ENCODE data around the gene SLC43A3.

Gene SLC43A3

GRCh38 chr11:57360991-57361390 lies 65.9 kb downstream of the SLC43A3 start:
- TF ChIP-seq CTCF (IDR thresholded peaks at IDR 0.05; ENCODE audit: insufficient read depth, missing control alignments), result no peak
- FAIRE-seq, result no peak
- DNase-seq (ENCODE audit: insufficient read length, low spot score), result no peak

DNA sequence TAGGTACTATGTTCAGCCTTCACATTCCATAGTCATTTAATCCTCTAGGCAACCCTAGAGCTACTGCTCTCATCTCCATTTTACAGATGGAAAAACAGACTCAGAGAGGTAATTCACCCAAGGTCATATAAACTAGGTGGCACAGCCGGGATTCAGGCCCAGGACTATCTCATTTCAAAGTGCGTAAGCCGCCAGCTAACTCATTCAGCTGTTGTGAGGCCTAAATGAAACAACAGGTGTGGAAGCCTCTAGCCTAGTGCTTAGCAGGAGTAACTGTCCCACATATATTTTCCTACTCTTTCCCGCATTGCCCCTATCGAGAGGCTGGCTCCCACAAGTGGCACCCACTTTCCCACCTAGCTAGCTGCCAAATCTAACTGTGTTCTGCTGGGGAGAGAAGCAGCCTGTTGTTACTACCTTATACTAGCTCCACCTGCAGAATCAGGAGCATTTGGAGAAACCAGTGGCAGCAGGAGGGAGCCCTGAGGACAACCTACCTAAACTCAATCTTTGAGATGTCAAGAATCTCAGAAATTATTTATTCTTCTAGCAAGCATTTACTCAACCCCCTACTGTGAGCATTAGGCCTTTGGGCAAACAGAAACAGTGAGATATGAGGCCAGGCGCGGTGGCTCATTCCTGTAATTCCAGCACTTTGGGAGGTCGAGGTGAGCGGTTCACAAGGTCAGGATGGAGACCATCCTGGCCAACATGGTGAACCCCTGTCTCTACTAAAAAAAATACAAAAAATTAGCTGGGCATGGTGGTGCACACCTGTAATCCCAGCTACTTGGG lies 66.8 kb downstream of the SLC43A3 start:
- FAIRE-seq (no peak), DNase-seq (ENCODE audit: insufficient read length, low spot score) (no peak)
- TF ChIP-seq CTCF (IDR thresholded peaks at IDR 0.05; ENCODE audit: insufficient read depth, missing control alignments), result no peak

GRCh38 chr11:57359396-57359795 lies 67.5 kb downstream of the SLC43A3 start:
- DNase-seq (ENCODE audit: insufficient read length, low spot score) (no peak), FAIRE-seq (no peak)
- no peak for TF ChIP-seq CTCF (IDR thresholded peaks at IDR 0.05; ENCODE audit: insufficient read depth, missing control alignments)

DNA sequence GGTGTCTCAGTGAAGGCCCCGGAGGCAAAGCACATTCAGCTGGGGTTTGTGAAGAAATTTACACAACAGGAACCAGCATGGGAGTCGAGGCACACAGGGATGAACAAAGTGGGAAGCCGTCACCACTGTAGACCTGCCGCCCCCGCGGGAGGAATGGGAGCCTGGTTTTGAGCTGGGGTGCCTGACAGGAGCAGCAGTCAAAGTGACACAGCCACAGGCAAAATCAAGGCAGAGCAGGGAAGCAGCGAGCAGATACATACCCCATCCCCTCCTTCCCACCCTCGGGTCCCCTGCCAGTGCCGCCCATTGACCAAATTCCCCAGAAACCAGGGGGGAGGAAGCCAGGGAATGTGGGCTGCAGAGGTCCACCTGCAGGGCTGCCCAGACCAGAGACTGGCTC lies 67.9 kb downstream of the SLC43A3 start:
- no peak for TF ChIP-seq CTCF (IDR thresholded peaks at IDR 0.05; ENCODE audit: insufficient read depth, missing control alignments)
- no peak for FAIRE-seq
- DNase-seq (ENCODE audit: insufficient read length, low spot score), result no peak

DNA sequence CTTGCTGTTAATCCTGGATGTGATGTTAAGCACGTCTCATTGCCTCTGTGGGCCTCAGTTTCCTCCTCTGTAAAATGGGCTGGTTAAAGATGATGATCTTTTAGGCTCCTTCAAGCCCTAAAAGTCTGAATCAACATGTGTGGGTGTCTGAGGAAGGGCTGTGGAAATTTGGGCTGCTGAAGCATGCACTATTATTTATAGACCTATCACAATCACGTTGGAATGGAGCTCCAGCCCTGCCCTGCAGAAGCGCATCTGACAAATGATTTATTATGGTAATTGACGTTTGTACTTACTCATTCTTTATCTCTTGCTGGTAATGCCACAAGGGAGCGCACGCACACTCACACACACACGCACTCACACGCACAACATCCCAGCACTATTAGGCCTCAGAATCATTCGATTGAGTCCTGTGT lies 68.4 kb downstream of the SLC43A3 start:
- no peak for TF ChIP-seq CTCF (IDR thresholded peaks at IDR 0.05; ENCODE audit: insufficient read depth, missing control alignments)
- DNase-seq (ENCODE audit: insufficient read length, low spot score) (no peak), FAIRE-seq (no peak)

- DNase-seq (ENCODE audit: insufficient read length, low spot score) (no peak), FAIRE-seq (no peak)
- no peak for TF ChIP-seq CTCF (IDR thresholded peaks at IDR 0.05; ENCODE audit: insufficient read depth, missing control alignments)
These were observed 69.1 kb downstream of the SLC43A3 start for GRCh38 chr11:57357856-57358255.

- no peak for TF ChIP-seq CTCF (IDR thresholded peaks at IDR 0.05; ENCODE audit: insufficient read depth, missing control alignments)
- DNase-seq (ENCODE audit: insufficient read length, low spot score) (no peak), FAIRE-seq (no peak)
These were observed 69.6 kb downstream of the SLC43A3 start for GRCh38 chr11:57357310-57357709.
